RWPE2 (cell line): ENCODE measurements around the gene GAPDH.
"Not testable (repeated sequence)": the region's sequence is repeated elsewhere in the genome, so short reads cannot be mapped to it uniquely, and the experiment has no call there.

Source experiments
- ATAC-seq: fragments of 200-7000 bp; cut with Tn5 transposase; 3 replicates; pipeline ENCODE4 v1.9.1; 2021; ENCODE audit warnings: low read depth
- DNase-seq: peaks from one replicate; pipeline ENCODE4 v3.0.0-alpha.2; 2020; ENCODE audit warnings: low spot score
- H3K27ac ChIP-seq: fragments of 450-650 bp; 2 replicates; pipeline ENCODE4 v1.5.1; 2017; ENCODE audit warnings: mild to moderate bottlenecking; ENCODE audit not compliant: poor library complexity, severe bottlenecking
- H3K27me3 ChIP-seq: fragments of 250-450 bp; sonication (Bioruptor Pico); 2 replicates; pipeline ENCODE4 v1.5.1; 2021; ENCODE audit warnings: mild to moderate bottlenecking, moderate library complexity; ENCODE audit not compliant: insufficient read depth, poor library complexity, severe bottlenecking
- H3K36me3 ChIP-seq: fragments of 250-450 bp; sonication (Bioruptor Pico); 2 replicates; pipeline ENCODE4 v1.5.1; 2020; ENCODE audit warnings: low read depth, mild to moderate bottlenecking, moderate library complexity
- H3K4me1 ChIP-seq: fragments of 250-450 bp; sonication (Bioruptor Pico); 2 replicates; pipeline ENCODE4 v1.5.1; 2021; ENCODE audit warnings: mild to moderate bottlenecking, moderate library complexity; ENCODE audit not compliant: insufficient read depth, poor library complexity, severe bottlenecking
- H3K4me3 ChIP-seq: fragments of 250-450 bp; sonication (Bioruptor Pico); 2 replicates; pipeline ENCODE4 v1.5.1; 2021; ENCODE audit warnings: mild to moderate bottlenecking, moderate library complexity; ENCODE audit not compliant: severe bottlenecking
- H3K9me3 ChIP-seq: fragments of 250-450 bp; sonication (Bioruptor Pico); 2 replicates; pipeline ENCODE4 v1.5.1; 2021; ENCODE audit warnings: mild to moderate bottlenecking, moderate library complexity; ENCODE audit not compliant: severe bottlenecking
- TF ChIP-seq, protein P1 (sequence below): fragments of 450-650 bp; IDR thresholded peaks from one replicate; pipeline ENCODE4 v1.5.1; 2017; ENCODE audit warnings: mild to moderate bottlenecking, moderate library complexity; ENCODE audit not compliant: poor library complexity, severe bottlenecking

GAPDH gene

DNA sequence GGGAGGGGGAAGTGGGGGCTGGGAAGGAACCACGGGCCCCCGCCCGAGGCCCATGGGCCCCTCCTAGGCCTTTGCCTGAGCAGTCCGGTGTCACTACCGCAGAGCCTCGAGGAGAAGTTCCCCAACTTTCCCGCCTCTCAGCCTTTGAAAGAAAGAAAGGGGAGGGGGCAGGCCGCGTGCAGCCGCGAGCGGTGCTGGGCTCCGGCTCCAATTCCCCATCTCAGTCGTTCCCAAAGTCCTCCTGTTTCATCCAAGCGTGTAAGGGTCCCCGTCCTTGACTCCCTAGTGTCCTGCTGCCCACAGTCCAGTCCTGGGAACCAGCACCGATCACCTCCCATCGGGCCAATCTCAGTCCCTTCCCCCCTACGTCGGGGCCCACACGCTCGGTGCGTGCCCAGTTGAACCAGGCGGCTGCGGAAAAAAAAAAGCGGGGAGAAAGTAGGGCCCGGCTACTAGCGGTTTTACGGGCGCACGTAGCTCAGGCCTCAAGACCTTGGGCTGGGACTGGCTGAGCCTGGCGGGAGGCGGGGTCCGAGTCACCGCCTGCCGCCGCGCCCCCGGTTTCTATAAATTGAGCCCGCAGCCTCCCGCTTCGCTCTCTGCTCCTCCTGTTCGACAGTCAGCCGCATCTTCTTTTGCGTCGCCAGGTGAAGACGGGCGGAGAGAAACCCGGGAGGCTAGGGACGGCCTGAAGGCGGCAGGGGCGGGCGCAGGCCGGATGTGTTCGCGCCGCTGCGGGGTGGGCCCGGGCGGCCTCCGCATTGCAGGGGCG, at the start of gene GAPDH:
Gene GAPDH, plus strand, starts transcription at position 595 of the 772 bp plus-strand sequence. CDS start 316 bp downstream, outside the sequence.
- DNase-seq, result peak; percentile 96
- Histone ChIP-seq H3K9me3 (no peaks in the 10 kb centered on the region), H3K27me3 (no peaks in the 10 kb centered on the region), H3K36me3 (peaks cover 73% of the 10 kb centered on the region), H3K4me3 (peak within 1 kb of the TSS; percentile 87), H3K4me1 (peaks cover 17% of the 10 kb centered on the region), H3K27ac (peak within 1 kb of the TSS; percentile 98)
- peak; percentile 48 for ATAC-seq
- TF ChIP-seq, protein P1, sequence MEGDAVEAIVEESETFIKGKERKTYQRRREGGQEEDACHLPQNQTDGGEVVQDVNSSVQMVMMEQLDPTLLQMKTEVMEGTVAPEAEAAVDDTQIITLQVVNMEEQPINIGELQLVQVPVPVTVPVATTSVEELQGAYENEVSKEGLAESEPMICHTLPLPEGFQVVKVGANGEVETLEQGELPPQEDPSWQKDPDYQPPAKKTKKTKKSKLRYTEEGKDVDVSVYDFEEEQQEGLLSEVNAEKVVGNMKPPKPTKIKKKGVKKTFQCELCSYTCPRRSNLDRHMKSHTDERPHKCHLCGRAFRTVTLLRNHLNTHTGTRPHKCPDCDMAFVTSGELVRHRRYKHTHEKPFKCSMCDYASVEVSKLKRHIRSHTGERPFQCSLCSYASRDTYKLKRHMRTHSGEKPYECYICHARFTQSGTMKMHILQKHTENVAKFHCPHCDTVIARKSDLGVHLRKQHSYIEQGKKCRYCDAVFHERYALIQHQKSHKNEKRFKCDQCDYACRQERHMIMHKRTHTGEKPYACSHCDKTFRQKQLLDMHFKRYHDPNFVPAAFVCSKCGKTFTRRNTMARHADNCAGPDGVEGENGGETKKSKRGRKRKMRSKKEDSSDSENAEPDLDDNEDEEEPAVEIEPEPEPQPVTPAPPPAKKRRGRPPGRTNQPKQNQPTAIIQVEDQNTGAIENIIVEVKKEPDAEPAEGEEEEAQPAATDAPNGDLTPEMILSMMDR, result no peak

DNA sequence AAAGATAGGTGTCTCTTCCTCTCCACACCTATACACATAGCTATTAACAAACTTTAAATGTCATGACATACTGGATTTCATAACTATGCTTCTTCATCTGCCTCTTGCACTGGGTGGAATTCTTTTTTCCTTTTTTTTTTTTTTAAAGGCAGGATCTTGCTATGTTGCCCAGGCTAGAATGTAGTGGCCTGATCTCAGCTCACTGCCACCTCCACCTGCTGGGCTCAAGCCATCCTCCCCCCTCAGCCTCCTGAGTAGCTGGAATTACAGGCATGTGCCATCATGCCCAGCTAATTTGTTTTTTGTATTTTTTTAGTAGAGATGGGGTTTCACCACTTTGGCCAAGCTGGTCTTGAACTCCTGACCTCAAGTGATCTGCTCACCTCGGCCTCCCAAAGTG, 46.1 kb upstream of the GAPDH start:
- Histone ChIP-seq H3K36me3 (peaks cover 12% of the 10 kb centered on the region), H3K4me3 (no peak overlapping the region), H3K9me3 (no peaks in the 10 kb centered on the region), H3K27ac (no peak overlapping the region), H3K4me1 (peaks cover 3% of the 10 kb centered on the region), H3K27me3 (no peaks in the 10 kb centered on the region)
- TF ChIP-seq, protein P1, result no peak
- ATAC-seq (no peak), DNase-seq (no peak)

DNA sequence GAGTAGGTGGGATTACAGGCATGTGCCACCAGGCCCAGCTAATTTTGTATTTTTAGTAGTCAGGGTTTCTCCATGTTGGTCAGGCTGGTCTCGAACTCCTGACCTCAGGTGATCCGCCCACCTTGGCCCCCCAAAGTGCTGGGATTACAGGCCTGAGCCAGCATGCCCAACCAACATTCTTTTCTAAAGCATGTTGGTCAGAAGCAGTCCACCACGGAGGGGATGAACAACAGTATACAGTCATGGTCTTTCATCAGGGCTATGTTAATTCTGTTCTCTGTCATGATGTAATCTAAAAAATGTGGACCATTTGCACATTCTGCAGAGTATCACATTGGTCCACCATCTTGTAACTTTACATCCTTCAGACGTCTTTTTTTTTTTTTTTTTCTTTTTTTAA, 44.9 kb upstream of the GAPDH start:
- Histone ChIP-seq H3K27ac (no peak overlapping the region), H3K36me3 (peaks cover 13% of the 10 kb centered on the region), H3K9me3 (no peaks in the 10 kb centered on the region), H3K27me3 (no peaks in the 10 kb centered on the region), H3K4me3 (no peak overlapping the region), H3K4me1 (peaks cover 3% of the 10 kb centered on the region)
- TF ChIP-seq, protein P1, result no peak
- ATAC-seq (no peak), DNase-seq (no peak)

DNA sequence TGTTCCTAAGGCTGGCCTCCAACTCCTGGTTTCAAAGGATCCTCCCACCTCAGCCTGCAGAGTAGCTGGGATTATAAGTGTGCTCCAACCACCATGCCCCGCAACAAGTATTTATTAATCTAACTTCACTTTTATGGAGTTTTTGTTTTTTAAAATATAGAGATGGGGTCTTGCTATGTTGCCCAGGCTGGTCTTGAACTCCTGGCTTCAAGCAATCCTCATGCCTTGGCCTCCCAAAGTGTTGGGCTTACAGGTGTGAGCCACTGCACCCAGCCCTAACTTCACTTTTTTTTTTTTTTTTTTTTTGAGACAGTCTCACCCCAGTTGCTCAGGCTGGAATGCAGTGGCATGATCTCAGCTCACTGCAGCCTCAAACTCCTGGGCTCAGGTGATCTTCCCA, 43.6 kb upstream of the GAPDH start:
- H3K4me3 ChIP-seq, H3K27me3 ChIP-seq, DNase-seq, ATAC-seq, H3K9me3 ChIP-seq, H3K27ac ChIP-seq: not testable (repeated sequence)
- Histone ChIP-seq H3K4me1 (peaks cover 13% of the 10 kb centered on the region), H3K36me3 (peaks cover 26% of the 10 kb centered on the region)

DNA sequence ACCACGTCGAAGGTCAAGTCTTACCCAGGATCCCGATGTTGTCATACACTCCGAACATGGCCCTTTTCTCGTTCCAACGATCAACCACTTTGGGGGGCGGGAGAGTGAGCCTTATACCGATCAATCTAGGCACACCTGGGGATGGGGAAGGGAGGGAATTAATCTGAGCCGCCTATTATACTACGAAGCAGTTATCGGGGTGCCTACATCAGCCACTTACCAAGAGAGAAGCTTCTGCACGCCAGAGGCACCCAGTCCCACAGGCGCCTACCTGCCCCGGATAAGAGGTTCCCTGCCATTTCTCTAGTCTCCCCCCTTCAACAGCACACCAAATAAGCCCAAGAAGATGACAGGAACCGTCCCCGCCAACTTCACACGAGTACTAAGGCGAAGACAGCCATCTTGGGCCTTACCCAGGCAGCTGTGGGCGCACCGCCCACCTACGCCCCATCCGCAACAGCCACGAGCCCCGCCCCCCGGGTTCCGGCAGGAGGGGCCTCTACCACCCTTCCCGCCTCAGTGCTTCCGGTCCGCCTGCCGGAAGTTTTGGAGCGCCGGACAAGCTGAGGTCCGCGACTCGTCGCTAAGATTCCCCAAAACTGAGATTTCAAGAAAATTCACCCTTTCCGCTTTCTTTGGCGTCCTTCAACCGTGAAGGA, 41.4 kb upstream of the GAPDH start, which contains the start of gene MRPL51:
Gene MRPL51, minus strand, starts transcription at position 425 of the 659 bp plus-strand sequence. Its CDS starts 126 bp downstream, at position 299.
- Histone ChIP-seq H3K27me3 (no peaks in the 10 kb centered on the region), H3K9me3 (no peaks in the 10 kb centered on the region), H3K36me3 (peaks cover 46% of the 10 kb centered on the region), H3K27ac (peak within 1 kb of the TSS; percentile 88), H3K4me1 (peaks cover 13% of the 10 kb centered on the region), H3K4me3 (peak within 1 kb of the TSS; percentile 48)
- TF ChIP-seq, protein P1, result no peak
- DNase-seq (peak; percentile 96), ATAC-seq (peak; percentile 84)
